T-helper 2 cell treated with Interferon-gamma antibody and Interleukin-4, amounts not matched to agents 5 μg/mL and 100 μg/mL, for 36 hours (primary cell): ENCODE measurements around the gene TIMM44.

Source experiments
- DNase-seq: peaks from one replicate; pipeline ENCODE4 v3.0.0; 2021; ENCODE audit warnings: low spot score
- H3K27ac Mint-ChIP-seq: one replicate; pipeline ENCODE4 v1.8.0; 2021; ENCODE audit warnings: mild to moderate bottlenecking, mixed read lengths
- H3K27me3 Mint-ChIP-seq: one replicate; pipeline ENCODE4 v1.8.0; 2021; ENCODE audit warnings: low read depth, mixed read lengths
- H3K36me3 Mint-ChIP-seq: one replicate; pipeline ENCODE4 v1.8.0; 2021; ENCODE audit warnings: low read depth, mixed read lengths
- H3K4me1 Mint-ChIP-seq: one replicate; pipeline ENCODE4 v1.8.0; 2021; ENCODE audit warnings: low read depth, mixed read lengths
- H3K4me3 Mint-ChIP-seq: one replicate; pipeline ENCODE4 v1.8.0; 2022; ENCODE audit warnings: mild to moderate bottlenecking, moderate library complexity, mixed read lengths
- H3K9me3 Mint-ChIP-seq: one replicate; pipeline ENCODE4 v1.8.0; 2021; ENCODE audit warnings: mixed read lengths

Gene TIMM44

GRCh38 chr19:7981199-7981598, 37.7 kb upstream of the TIMM44 start:
- no peaks in the 10 kb centered on the region for H3K9me3 Mint-ChIP-seq
- no peaks in the 10 kb centered on the region for H3K4me1 Mint-ChIP-seq
- H3K36me3 Mint-ChIP-seq = peaks cover 12% of the 10 kb centered on the region
- no peak overlapping the region for H3K4me3 Mint-ChIP-seq
- DNase-seq = no peak
- H3K27me3 Mint-ChIP-seq = no peaks in the 10 kb centered on the region
- no peak overlapping the region for H3K27ac Mint-ChIP-seq

- Mint-ChIP-seq H3K4me3 (no peak overlapping the region), H3K27ac (no peak overlapping the region), H3K27me3 (no peaks in the 10 kb centered on the region), H3K4me1 (no peaks in the 10 kb centered on the region), H3K9me3 (no peaks in the 10 kb centered on the region), H3K36me3 (peaks cover 8% of the 10 kb centered on the region)
- no peak for DNase-seq
These were observed 37.2 kb upstream of the TIMM44 start for GRCh38 chr19:7980635-7981121.

GRCh38 chr19:7980168-7980567, 36.7 kb upstream of the TIMM44 start:
- DNase-seq = no peak
- Mint-ChIP-seq H3K4me3 (no peak overlapping the region), H3K36me3 (peaks cover 8% of the 10 kb centered on the region), H3K4me1 (no peaks in the 10 kb centered on the region), H3K27me3 (no peaks in the 10 kb centered on the region), H3K9me3 (no peaks in the 10 kb centered on the region), H3K27ac (no peak overlapping the region)

- no peak overlapping the region for H3K27ac Mint-ChIP-seq
- H3K4me1 Mint-ChIP-seq = no peaks in the 10 kb centered on the region
- H3K9me3 Mint-ChIP-seq = no peaks in the 10 kb centered on the region
- peaks cover 8% of the 10 kb centered on the region for H3K36me3 Mint-ChIP-seq
- DNase-seq = no peak
- H3K27me3 Mint-ChIP-seq = no peaks in the 10 kb centered on the region
- no peak overlapping the region for H3K4me3 Mint-ChIP-seq
These were observed 36.1 kb upstream of the TIMM44 start for GRCh38 chr19:7979559-7979958.

- Mint-ChIP-seq H3K36me3 (peaks cover 8% of the 10 kb centered on the region), H3K27ac (no peak overlapping the region), H3K27me3 (no peaks in the 10 kb centered on the region), H3K9me3 (no peaks in the 10 kb centered on the region), H3K4me1 (no peaks in the 10 kb centered on the region), H3K4me3 (no peak overlapping the region)
- DNase-seq = no peak
These were observed 35.5 kb upstream of the TIMM44 start for GRCh38 chr19:7979011-7979410.

- H3K36me3 Mint-ChIP-seq = peaks cover 15% of the 10 kb centered on the region
- no peak overlapping the region for H3K27ac Mint-ChIP-seq
- no peak overlapping the region for H3K4me3 Mint-ChIP-seq
- DNase-seq = no peak
- no peaks in the 10 kb centered on the region for H3K27me3 Mint-ChIP-seq
- H3K4me1 Mint-ChIP-seq = no peaks in the 10 kb centered on the region
- H3K9me3 Mint-ChIP-seq = no peaks in the 10 kb centered on the region
These were observed 34.8 kb upstream of the TIMM44 start for GRCh38 chr19:7978179-7978825.

GRCh38 chr19:7977723-7978040, 34.2 kb upstream of the TIMM44 start:
- no peak for DNase-seq
- no peaks in the 10 kb centered on the region for H3K4me1 Mint-ChIP-seq
- no peak overlapping the region for H3K4me3 Mint-ChIP-seq
- H3K27me3 Mint-ChIP-seq = no peaks in the 10 kb centered on the region
- no peak overlapping the region for H3K27ac Mint-ChIP-seq
- H3K9me3 Mint-ChIP-seq = no peaks in the 10 kb centered on the region
- H3K36me3 Mint-ChIP-seq = peaks cover 13% of the 10 kb centered on the region

- no peak overlapping the region for H3K4me3 Mint-ChIP-seq
- no peak overlapping the region for H3K27ac Mint-ChIP-seq
- H3K27me3 Mint-ChIP-seq = no peaks in the 10 kb centered on the region
- H3K4me1 Mint-ChIP-seq = no peaks in the 10 kb centered on the region
- no peaks in the 10 kb centered on the region for H3K9me3 Mint-ChIP-seq
- no peak for DNase-seq
- peaks cover 12% of the 10 kb centered on the region for H3K36me3 Mint-ChIP-seq
These were observed 33.7 kb upstream of the TIMM44 start for GRCh38 chr19:7977021-7977722.

- no peaks in the 10 kb centered on the region for H3K27me3 Mint-ChIP-seq
- peaks cover 9% of the 10 kb centered on the region for H3K36me3 Mint-ChIP-seq
- no peak overlapping the region for H3K4me3 Mint-ChIP-seq
- DNase-seq = no peak
- no peak overlapping the region for H3K27ac Mint-ChIP-seq
- no peaks in the 10 kb centered on the region for H3K4me1 Mint-ChIP-seq
- H3K9me3 Mint-ChIP-seq = no peaks in the 10 kb centered on the region
These were observed 33.0 kb upstream of the TIMM44 start for GRCh38 chr19:7976461-7976860.

- peaks cover 10% of the 10 kb centered on the region for H3K36me3 Mint-ChIP-seq
These were observed 31.6 kb upstream of the TIMM44 start for GRCh38 chr19:7975037-7975436.

GRCh38 chr19:7973883-7974282, 30.4 kb upstream of the TIMM44 start:
- DNase-seq = no peak
- Mint-ChIP-seq H3K4me3 (no peak overlapping the region), H3K9me3 (no peaks in the 10 kb centered on the region), H3K36me3 (peaks cover 10% of the 10 kb centered on the region), H3K4me1 (no peaks in the 10 kb centered on the region), H3K27me3 (no peaks in the 10 kb centered on the region), H3K27ac (no peak overlapping the region)

More at GRCh38 chr19:7975037-7975436, 31.6 kb upstream of the TIMM44 start:
- Mint-ChIP-seq H3K9me3 (no peaks in the 10 kb centered on the region), H3K4me1 (no peaks in the 10 kb centered on the region), H3K27me3 (no peaks in the 10 kb centered on the region), H3K4me3 (no peak overlapping the region), H3K27ac (no peak overlapping the region)
- no peak for DNase-seq

GRCh38 chr19:7971553-7972520, 28.4 kb upstream of the TIMM44 start:
- no peak overlapping the region for H3K27ac Mint-ChIP-seq
- H3K9me3 Mint-ChIP-seq = no peaks in the 10 kb centered on the region
- DNase-seq = no peak
- peaks cover 16% of the 10 kb centered on the region for H3K36me3 Mint-ChIP-seq
- no peak overlapping the region for H3K4me3 Mint-ChIP-seq
- no peaks in the 10 kb centered on the region for H3K27me3 Mint-ChIP-seq
- H3K4me1 Mint-ChIP-seq = no peaks in the 10 kb centered on the region

GRCh38 chr19:7970716-7971448, 27.4 kb upstream of the TIMM44 start:
- DNase-seq = no peak
- Mint-ChIP-seq H3K4me1 (no peaks in the 10 kb centered on the region), H3K9me3 (no peaks in the 10 kb centered on the region), H3K4me3 (no peak overlapping the region), H3K27me3 (no peaks in the 10 kb centered on the region), H3K27ac (no peak overlapping the region), H3K36me3 (peaks cover 21% of the 10 kb centered on the region)
